NCI-H1417 (cell line): ENCODE measurements around the gene EXOC3L4.
"Not testable (repeated sequence)": the region's sequence is repeated elsewhere in the genome, so short reads cannot be mapped to it uniquely, and the experiment has no call there.

Experiments used
- DNase-seq, 3 experiments: peaks; one replicate each; lab custom pipeline; 2025; lab: John Stamatoyannopoulos, UW

EXOC3L4 gene

DNA sequence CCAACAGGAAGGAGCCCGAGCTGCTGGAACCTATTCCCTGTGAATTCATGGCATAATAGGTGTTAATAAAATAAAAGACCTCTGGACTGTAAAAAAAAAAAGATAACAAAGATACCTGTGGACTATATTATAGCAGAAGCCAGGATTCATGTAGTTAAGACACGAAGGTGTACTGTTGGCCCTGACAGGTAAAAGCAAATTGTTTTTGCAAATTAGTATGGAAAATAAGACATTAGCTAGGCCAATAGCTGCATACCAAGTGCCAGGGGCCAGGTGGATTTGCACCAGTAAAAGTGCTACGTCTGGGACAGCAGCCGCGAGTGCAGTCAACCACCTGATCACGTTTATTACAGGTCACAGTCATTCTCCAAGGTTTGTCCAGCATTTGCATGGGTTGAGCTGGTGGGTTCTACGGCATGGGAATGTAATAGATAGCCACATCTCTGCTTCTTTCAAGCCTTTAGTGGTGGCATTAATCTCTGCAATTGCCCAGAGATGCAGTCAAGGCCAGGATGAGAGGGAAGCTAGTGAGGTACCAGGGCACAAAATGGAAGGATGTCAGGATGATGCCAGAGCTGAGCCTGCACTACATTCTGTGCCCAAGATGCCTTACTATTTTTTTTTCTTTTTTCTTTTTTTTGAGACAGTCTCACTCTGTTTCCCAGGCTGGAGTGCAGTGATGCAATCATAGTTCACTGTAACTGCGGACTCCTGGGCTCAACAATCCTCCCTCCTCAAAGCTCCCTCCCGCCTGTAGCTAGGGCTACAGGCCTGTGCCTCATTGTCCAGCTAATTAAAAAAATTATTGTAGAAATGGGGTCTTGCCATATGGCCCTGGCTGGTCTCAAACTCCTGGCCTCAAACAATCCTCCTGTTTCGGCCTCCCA is 55.1 kb downstream of the EXOC3L4 start:
- DNase-seq, result no peak

DNA sequence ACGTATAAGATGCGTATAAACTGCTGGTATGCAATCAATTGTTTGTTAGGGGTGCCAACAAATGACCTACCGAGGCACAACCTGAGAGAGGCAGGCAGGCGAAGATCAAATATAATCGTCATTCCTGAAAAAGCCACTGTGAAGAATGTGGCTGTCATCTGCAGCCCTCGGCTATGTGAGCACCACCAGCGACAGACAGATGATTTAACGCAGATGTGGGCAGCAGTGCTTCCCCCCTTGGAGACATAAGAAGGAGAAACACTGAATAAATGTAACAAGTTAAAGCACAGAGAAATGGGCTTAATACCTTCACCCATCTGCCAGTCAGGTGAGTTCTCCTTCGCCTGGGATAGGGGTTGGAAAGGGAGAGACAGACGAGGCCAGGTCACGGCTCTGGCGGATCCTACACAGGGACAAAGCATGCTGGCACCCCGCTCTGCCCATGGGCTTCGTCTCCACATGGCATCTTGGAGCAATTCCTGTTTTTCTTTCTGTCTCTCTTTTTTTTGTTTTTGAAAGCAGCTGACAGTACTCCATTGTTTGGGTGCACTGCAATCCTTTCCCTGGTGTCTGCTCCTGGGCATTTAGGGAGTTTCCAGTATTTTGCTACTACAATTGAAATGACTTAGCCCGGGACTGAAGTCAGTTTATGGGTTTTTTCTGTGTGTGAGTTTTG is 56.9 kb downstream of the EXOC3L4 start:
- no peak for DNase-seq

DNA sequence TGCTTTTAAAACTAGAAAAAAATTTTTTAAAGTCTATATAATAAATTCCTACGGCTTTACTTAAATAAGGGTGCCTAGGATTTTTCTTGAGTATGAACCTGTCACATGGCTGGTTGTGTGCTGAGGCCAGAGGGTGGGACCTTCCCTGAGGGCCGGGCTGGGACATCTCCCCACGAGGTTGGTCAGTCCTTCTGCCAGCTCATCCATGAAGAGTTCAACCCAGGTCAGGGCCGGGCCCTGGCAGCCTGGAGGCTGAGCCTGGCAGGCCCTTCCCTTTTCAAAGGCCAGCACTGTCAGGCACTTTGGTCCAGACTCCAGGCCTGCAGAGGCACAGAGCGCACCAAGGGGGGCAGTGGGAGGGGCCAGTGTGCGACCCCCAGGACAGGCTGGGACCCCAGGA is 60.5 kb downstream of the EXOC3L4 start:
- DNase-seq, result no peak

DNA sequence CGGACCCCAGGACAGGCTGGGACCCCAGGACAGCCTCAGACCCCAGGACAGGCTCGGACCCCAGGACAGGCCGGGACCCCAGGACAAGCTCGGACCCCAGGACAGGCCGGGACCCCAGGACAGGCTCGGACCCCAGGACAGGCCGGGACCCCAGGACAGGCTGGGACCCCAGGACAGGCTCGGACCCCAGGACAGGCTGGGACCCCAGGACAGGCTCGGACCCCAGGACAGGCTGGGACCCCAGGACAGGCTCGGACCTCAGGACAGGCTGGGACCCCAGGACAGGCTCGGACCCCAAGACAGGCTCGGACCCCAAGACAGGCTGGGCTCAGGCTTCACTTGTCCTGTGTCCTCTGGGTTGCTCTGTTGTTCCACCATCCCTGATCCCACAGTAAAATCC is 60.9 kb downstream of the EXOC3L4 start:
- not testable (repeated sequence) for DNase-seq

DNA sequence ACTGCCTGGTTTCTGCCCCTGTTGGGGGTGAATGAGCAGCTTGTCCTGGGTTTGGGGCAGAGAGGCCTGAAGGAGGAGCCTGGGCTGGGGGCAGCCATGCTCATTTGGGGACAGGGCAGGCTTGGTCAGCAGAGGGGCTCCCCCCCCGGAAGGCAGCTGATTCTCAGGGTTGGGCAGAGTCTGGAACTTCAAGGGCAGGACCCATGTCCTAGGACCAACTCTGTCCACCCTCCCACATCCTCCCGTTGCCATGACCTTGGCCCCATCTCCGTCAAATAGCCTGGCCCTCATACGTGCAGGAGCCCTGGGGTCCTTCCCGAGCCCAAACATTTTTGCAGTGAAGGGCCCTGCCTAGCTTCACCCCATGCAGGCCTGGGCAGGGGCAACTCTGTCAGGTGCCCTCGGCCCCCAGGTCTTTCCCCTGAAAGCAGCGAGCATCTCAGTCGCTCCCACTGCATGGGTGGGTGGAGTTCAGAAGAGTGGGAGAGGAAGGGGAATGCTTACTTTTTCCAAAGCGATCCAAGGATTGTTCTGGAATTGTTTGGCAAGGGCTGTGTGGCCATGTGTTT is 61.4 kb downstream of the EXOC3L4 start:
- DNase-seq, result no peak

DNA sequence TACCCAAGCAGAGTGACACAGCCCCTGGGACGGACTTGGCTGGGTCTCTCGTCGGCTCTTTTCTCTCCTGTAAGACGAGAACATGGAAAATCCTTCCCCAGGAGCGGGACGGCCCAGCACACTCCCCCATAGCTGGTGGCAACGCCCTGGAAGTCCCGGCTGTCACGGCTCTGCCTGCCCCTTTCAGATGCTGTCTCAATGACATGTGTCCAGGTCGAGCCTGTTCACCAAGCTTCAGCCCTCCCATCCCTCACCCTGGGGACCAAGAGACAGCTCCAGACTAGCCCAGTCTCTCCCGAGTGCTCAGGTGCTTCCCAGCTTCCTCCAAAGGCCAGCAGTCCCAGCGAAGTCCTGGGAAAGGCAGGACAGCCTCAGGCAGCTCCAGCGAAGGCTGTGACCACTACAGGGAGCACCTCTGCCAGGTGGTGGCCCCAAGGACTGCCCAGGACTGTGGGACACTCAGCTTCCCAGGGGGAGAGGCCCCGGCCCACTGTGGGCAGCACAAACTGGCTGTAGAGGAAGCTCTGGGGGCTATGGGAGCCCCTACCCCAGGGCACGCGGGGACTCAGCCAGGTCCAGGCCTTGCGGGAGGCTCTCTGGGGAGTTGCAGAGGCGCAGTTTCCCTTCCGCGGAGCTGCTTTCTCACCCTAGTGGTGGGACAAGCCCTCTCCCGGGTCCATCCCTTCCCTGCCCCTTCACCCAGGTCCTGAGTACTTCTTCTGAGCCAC is 62.3 kb downstream of the EXOC3L4 start:
- no peak for DNase-seq

DNA sequence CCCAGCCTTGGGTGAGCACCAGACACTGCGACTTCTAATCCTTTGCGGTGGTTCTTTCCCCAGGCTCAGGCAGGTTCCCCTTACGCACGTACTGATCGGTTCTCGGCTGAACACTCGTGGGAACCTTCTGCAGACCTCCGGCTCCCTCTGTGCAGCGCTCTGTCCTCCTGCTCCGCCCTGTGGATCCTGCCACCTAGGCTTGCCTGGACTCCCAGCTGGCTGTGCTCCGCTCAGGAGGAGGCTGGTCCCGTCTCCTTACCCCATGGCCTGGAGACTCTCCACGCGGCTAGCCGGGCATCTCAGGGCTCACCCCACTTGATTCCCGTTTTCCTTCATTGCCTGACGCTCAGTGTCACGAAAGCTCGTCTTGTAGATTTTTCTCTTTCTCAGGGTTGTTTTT is 63.4 kb downstream of the EXOC3L4 start:
- DNase-seq, result no peak

DNA sequence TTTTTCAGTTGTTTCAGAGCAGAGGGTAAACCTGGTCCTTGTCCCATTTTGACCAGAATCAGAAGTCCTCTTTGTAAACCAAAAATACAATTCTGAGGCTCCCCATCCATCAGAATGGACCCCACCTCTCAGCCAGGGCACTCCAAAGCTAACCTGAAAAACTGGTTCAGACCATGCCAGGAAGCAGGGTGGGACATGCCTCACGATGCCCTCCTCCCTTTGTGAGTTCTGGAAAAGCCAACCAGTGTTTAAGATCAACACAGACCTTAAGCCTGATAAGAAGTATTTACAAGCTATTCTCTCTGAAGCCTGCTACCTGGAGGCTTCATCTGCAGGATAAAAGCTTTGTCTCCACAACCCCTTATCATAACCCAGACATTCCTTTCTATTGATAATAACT is 64.2 kb downstream of the EXOC3L4 start:
- peak in 1 of 3 experiments; percentile 12 for DNase-seq
